Mammary microvascular endothelial cell (primary cell): ENCODE data around the gene UNC119B. TPM values are rescaled to one million over a fixed set of nuclear protein-coding genes. Genes with fewer than 3 reads are reported as not detected.

Experiments used
- total RNA-seq: library from RNA; depleted of rRNA; stranded (reverse); fragments of >200 nt; gene quantifications from 2 replicates; pipeline ENCODE4 v1.2.3, GENCODE V29; 2015

Gene UNC119B
- 14.7 and 20.8 TPM in 2 replicates for total RNA-seq

GRCh38 chr12:120710031-120710804, at the start of gene UNC119B:
Gene UNC119B, plus strand, starts transcription at chr12:120710458. Its CDS starts 17 bp downstream, at chr12:120710475.

GRCh38 chr12:120686690-120687577, 23.3 kb upstream of the UNC119B start, which contains the start of gene MLEC:
Gene MLEC, plus strand, starts transcription at chr12:120687149. Its CDS starts 148 bp downstream, at chr12:120687297.

GRCh38 chr12:120725659-120726509, 15.6 kb downstream of the UNC119B start, which contains the start of gene ACADS:
Gene ACADS, plus strand, starts transcription at chr12:120725826. Its CDS starts 60 bp downstream, at chr12:120725886.

Other genes starting within 250 kb of the UNC119B start
- gene SRSF9, start 240.7 kb upstream of the UNC119B start, total RNA-seq = 104 and 109 TPM in 2 replicates
- gene DYNLL1, start 214.3 kb upstream of the UNC119B start, total RNA-seq = 569 and 585 TPM in 2 replicates
- gene COQ5, start 181.3 kb upstream of the UNC119B start, total RNA-seq = 34.0 and 35.1 TPM in 2 replicates
- 110 and 160 TPM in 2 replicates for gene RNF10, start 176.1 kb upstream of the UNC119B start, total RNA-seq
- 29.0 and 36.6 TPM in 2 replicates for gene POP5, start 129.1 kb upstream of the UNC119B start, total RNA-seq
- not detected in 2 replicates for gene CABP1, start 69.8 kb upstream of the UNC119B start, total RNA-seq
- gene MLEC, start 23.3 kb upstream of the UNC119B start, total RNA-seq = 82.7 and 90.1 TPM in 2 replicates
- 21.8 and 26.2 TPM in 2 replicates for gene ACADS, start 15.4 kb downstream of the UNC119B start, total RNA-seq
- gene SPPL3, start 193.9 kb downstream of the UNC119B start, total RNA-seq = 10.2 and 12.0 TPM in 2 replicates